Activated CD8-positive, alpha-beta memory T cell treated with anti-CD3 and anti-CD28 coated beads, Interleukin-2, amount 10 ng/mL, durations not matched to agents 7 days and 5 days (primary cell): Measurements from ENCODE around the gene CORIN. TPM values are rescaled to one million over a fixed set of nuclear protein-coding genes. Genes with fewer than 3 reads are reported as not detected.
"Not testable (repeated sequence)": the region's sequence is repeated elsewhere in the genome, so short reads cannot be mapped to it uniquely, and the experiment has no call there.

Source experiments
- ATAC-seq: fragments of 150-1000 bp; cut with Tn5 transposase; one replicate; pipeline ENCODE4 v1.10.0; 2021; ENCODE audit warnings: moderate library complexity
- CTCF ChIA-PET: fragments of 350-600 bp; sonication (Branson Sonifier 250); formaldehyde crosslinking; loops from one replicate; lab custom pipeline; 2021; ENCODE audit warnings: antibody characterized with exemption; lab: Charles Lee
- DNase-seq: peaks from one replicate; pipeline ENCODE4 v3.0.0-alpha.2; 2020
- H3K27ac Mint-ChIP-seq: one replicate; pipeline ENCODE4 v1.8.0; 2021; ENCODE audit warnings: mild to moderate bottlenecking, mixed read lengths
- H3K27me3 Mint-ChIP-seq: one replicate; pipeline ENCODE4 v1.8.0; 2021; ENCODE audit warnings: mixed read lengths
- H3K36me3 Mint-ChIP-seq: one replicate; pipeline ENCODE4 v1.8.0; 2021; ENCODE audit warnings: mild to moderate bottlenecking, mixed read lengths
- H3K4me1 Mint-ChIP-seq: one replicate; pipeline ENCODE4 v1.8.0; 2021; ENCODE audit warnings: mixed read lengths
- H3K4me3 Mint-ChIP-seq: one replicate; pipeline ENCODE4 v1.8.0; 2021; ENCODE audit warnings: mild to moderate bottlenecking, moderate library complexity, mixed read lengths
- H3K9me3 Mint-ChIP-seq: one replicate; pipeline ENCODE4 v1.8.0; 2022; ENCODE audit warnings: low read depth, mixed read lengths
- total RNA-seq, 2 experiments: library from RNA; stranded (reverse); gene quantifications; one replicate each; pipeline ENCODE4 v1.2.3, GENCODE V29; 2021

CORIN gene
- total RNA-seq, 2 experiments from 2014 or later, result not detected

DNA sequence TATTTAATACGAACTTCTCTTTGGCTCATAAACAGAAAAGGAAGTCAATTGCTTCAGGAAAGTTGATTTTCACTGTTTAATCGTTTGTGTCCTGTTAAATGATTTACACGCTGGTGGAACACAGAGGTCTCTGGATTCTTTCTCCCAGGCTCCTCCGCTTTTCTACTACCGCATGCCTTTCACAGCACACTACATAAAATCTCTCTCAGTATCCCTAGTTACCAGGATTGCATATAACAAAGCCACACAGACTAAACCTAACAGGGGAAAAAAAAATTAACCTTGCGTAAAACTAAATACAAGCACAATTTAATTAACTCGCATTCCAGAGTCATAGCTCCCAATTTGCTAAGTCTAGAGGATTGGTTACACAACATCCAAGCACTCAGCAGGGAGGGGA lies 133.9 kb downstream of the CORIN start:
- Mint-ChIP-seq H3K36me3 (no peaks in the 10 kb centered on the region), H3K4me1 (no peaks in the 10 kb centered on the region), H3K4me3 (no peak overlapping the region), H3K27me3 (peaks cover 38% of the 10 kb centered on the region), H3K27ac (no peak overlapping the region), H3K9me3 (no peaks in the 10 kb centered on the region)
- ATAC-seq (no peak), DNase-seq (no peak)
- CTCF ChIA-PET, result interaction anchor here (1.6 to 3.0 kb wide), 3 partner anchors 133 to 230 kb away, joined by 4 to 12 read pairs (median 4); partner anchors contain the start of gene CORIN

DNA sequence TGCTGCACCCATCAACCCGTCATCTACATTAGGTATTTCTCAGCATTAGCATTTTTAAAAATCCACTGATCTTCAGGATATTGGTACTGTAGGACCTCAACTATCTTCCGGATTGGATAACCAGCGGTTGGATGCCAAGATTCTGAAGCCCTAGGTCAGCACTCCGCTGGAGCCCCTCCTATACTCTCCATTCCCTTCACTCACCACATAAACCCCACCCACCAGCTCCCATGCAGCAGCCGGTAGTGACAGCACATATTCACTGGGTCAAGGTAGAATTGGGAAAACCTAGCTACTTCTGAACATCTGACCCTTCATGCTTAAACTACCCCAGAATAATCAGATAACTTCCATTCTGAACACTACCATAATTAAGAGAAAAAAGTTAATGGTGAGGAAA lies 134.9 kb downstream of the CORIN start:
- Mint-ChIP-seq H3K4me1 (no peaks in the 10 kb centered on the region), H3K27me3 (peaks cover 34% of the 10 kb centered on the region), H3K4me3 (no peak overlapping the region), H3K36me3 (no peaks in the 10 kb centered on the region), H3K9me3 (no peaks in the 10 kb centered on the region), H3K27ac (no peak overlapping the region)
- no peak for ATAC-seq
- CTCF ChIA-PET, result interaction anchor here (2.0 kb wide), 1 partner anchor 136 kb away, joined by 4 read pairs; no protein-coding TSS in a partner anchor
- DNase-seq, result no peak

DNA sequence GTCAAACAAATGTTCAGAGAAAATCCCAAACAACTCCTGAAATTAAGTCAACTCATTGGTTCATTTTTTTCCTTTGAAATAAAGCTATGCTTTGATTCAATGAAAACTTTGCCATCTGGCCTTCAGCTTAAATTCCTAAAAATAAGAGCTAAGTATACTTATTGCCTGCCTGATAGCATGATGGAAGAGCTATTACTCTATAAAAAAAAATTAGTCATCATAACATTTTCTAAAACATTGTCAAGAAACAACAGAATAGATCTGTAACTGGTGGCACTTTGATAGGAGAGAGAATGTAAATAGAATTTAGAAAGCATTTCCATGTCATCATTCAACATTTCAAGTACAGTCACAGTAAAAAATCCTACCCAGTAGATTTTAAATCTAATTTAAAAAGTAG lies 136.6 kb downstream of the CORIN start:
- CTCF ChIA-PET, result interaction anchor here (1.6 to 1.8 kb wide), 2 partner anchors 14 to 137 kb away, joined by 3 to 4 read pairs; partner anchors contain the start of gene CORIN
- no peaks in the 10 kb centered on the region for H3K4me1 Mint-ChIP-seq

DNA sequence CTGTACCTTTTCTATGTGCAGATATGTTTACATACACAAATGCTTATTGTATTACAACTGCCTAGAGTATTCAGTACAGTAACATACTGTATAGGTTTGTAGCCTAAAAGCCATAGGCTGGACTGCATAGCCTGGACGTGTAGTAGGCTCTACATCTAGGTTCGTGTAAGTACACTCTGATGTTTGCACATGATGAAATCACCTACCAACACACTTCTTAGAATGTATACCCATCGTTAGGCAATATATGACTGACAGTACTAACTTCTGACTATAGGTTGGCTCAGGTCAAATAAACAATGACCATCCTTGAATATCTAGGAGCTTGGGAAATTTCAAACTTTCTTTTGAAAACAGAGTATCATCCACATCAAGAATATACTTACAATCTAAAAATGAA lies 139.0 kb downstream of the CORIN start:
- Mint-ChIP-seq H3K4me1 (no peaks in the 10 kb centered on the region), H3K4me3 (no peak overlapping the region)

More for the DNA sequence above, 136.6 kb downstream of the CORIN start:
- Mint-ChIP-seq H3K27me3 (peaks cover 39% of the 10 kb centered on the region), H3K36me3 (no peaks in the 10 kb centered on the region), H3K9me3 (no peaks in the 10 kb centered on the region), H3K27ac (no peak overlapping the region), H3K4me3 (no peak overlapping the region)
- ATAC-seq, result no peak
- DNase-seq, result no peak

DNA sequence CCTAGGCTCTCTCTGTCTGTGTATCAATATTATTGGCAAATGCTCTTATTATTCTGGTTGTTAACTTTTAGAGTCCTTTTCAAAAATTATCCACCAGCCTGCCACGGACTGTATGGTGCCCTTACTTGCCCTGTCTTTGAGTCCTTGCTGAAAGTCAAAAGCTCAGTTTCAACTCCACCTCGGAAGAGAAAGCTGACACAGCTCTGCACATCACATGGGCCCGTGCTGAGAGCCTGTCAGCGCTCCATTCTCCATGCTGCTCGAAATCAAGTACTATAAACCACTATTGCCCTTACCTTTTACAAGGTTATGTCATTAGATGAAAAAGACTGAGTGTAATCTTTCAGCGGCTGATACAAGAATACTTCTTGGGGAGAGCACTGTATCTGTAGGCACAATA lies 141.0 kb downstream of the CORIN start:
- Mint-ChIP-seq H3K27me3 (peaks cover 50% of the 10 kb centered on the region), H3K4me1 (no peaks in the 10 kb centered on the region), H3K27ac (no peak overlapping the region), H3K4me3 (no peak overlapping the region), H3K36me3 (no peaks in the 10 kb centered on the region), H3K9me3 (no peaks in the 10 kb centered on the region)
- CTCF ChIA-PET, result interaction anchor here (1.3 kb wide), 1 partner anchor 10 kb away, joined by 3 read pairs; no protein-coding TSS in a partner anchor
- ATAC-seq (no peak), DNase-seq (no peak)

More for the DNA sequence above, 139.0 kb downstream of the CORIN start:
- Mint-ChIP-seq H3K27me3 (peaks cover 42% of the 10 kb centered on the region), H3K9me3 (no peaks in the 10 kb centered on the region), H3K27ac (no peak overlapping the region), H3K36me3 (no peaks in the 10 kb centered on the region)
- CTCF ChIA-PET, result interaction anchor here (1.1 kb wide), 1 partner anchor 10 kb away, joined by 3 read pairs; no protein-coding TSS in a partner anchor
- ATAC-seq (no peak), DNase-seq (no peak)

DNA sequence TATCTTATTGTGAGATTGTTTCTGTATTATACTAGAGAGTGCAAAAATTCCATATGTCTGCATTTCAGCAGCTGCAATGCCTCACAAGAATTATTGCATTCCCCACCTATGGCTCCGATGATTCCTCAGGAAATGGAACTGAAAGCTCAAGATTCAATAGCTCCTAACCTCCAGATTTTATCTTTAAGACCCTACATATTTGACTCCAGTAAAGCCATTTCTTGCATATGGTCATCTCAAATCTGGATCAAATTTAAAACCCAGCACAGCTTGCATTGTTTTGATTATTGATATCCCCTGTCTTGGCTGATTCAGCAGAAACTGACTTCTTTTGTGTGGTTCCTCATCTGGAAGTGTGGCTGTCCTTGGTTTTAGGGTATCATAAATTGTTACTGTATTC lies 142.6 kb downstream of the CORIN start:
- no peak for DNase-seq
- no peaks in the 10 kb centered on the region for H3K36me3 Mint-ChIP-seq
- no peak overlapping the region for H3K27ac Mint-ChIP-seq
- peaks cover 41% of the 10 kb centered on the region for H3K27me3 Mint-ChIP-seq
- ATAC-seq, result no peak
- H3K9me3 Mint-ChIP-seq, result no peaks in the 10 kb centered on the region
- H3K4me1 Mint-ChIP-seq, result no peaks in the 10 kb centered on the region
- CTCF ChIA-PET, result no interaction called here
- H3K4me3 Mint-ChIP-seq, result no peak overlapping the region

DNA sequence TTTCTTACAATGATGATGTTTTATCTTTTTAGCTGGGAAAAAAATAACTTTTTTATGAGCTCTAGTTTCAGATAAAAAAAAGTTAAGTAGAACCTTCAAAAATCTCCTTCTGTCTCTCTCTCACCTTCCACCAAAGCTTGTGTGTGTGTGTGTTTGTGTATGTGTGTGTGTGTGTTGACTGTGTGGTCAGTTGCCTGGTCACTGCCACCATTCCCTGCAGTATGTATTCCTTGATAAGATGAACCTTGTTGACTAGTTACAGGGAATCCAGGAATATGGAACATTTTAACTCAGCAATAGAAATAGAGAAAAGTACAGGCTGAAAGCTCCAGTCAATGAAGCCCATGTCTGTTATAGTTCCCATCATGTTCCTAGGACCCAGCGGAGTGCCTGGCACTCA lies 143.5 kb downstream of the CORIN start:
- no peaks in the 10 kb centered on the region for H3K9me3 Mint-ChIP-seq
- peaks cover 32% of the 10 kb centered on the region for H3K27me3 Mint-ChIP-seq
- no peak overlapping the region for H3K27ac Mint-ChIP-seq
- DNase-seq (no peak), ATAC-seq (no peak)
- H3K36me3 Mint-ChIP-seq, result no peaks in the 10 kb centered on the region
- CTCF ChIA-PET, result no interaction called here
- H3K4me3 Mint-ChIP-seq, result no peak overlapping the region
- no peaks in the 10 kb centered on the region for H3K4me1 Mint-ChIP-seq

DNA sequence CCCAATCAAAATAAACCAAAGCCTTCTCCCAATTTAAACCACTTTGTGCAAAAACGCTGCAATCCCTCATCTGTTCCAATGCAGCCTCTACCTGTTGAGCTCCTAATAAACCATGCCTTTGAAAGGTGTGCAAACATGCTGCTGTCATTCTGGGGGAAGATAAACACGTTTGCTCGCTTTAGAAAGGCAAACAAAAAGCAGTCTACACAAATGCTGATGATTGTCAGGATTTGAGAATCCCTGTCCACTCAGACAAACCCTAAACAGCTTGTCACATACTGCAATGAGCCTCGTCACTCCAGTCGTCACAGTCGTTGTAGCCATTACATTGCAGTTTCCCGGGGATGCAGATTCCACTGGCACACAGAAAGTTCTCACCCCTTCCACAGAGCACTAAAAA lies 145.2 kb downstream of the CORIN start:
- CTCF ChIA-PET, result interaction anchor here (1.3 to 1.6 kb wide), 2 partner anchors 144 to 241 kb away, joined by 3 to 4 read pairs; no protein-coding TSS in a partner anchor

DNA sequence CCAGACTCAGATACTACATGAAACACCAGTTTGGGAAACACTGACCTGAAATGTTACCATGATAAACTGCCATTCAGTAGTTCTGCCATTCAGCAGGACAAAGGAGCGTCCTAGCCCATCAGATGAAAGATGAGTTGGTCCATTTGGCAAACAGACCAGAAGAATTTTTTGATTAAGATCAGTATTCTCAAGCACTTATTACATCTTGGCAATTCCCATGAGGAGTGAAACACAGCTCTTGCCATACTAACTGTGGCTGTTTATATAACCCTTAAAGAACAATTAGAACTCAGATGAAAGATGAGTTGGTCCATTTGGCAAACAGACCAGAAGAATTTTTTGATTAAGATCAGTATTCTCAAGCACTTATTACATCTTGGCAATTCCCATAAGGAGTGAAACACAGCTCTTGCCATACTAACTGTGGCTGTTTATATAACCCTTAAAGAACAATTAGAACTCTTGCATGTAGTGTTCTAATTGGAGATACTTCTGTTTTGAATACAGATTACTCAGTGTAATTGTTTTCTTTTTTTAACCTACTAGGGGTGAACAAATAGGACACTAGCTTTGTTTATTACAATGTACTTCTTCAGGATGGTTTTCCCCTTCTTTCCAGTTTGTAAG lies 146.0 kb downstream of the CORIN start:
- H3K4me1 Mint-ChIP-seq, H3K36me3 Mint-ChIP-seq, H3K4me3 Mint-ChIP-seq, H3K9me3 Mint-ChIP-seq, H3K27ac Mint-ChIP-seq, DNase-seq, ATAC-seq: not testable (repeated sequence)
- CTCF ChIA-PET, result interaction anchor here (1.3 to 1.6 kb wide), 2 partner anchors 145 to 242 kb away, joined by 3 to 4 read pairs; no protein-coding TSS in a partner anchor
- H3K27me3 Mint-ChIP-seq, result peaks cover 27% of the 10 kb centered on the region

More for the DNA sequence above, 145.2 kb downstream of the CORIN start:
- Mint-ChIP-seq H3K4me3 (no peak overlapping the region), H3K27ac (no peak overlapping the region), H3K9me3 (no peaks in the 10 kb centered on the region), H3K27me3 (peaks cover 30% of the 10 kb centered on the region), H3K4me1 (no peaks in the 10 kb centered on the region), H3K36me3 (no peaks in the 10 kb centered on the region)
- no peak for DNase-seq
- ATAC-seq, result no peak

DNA sequence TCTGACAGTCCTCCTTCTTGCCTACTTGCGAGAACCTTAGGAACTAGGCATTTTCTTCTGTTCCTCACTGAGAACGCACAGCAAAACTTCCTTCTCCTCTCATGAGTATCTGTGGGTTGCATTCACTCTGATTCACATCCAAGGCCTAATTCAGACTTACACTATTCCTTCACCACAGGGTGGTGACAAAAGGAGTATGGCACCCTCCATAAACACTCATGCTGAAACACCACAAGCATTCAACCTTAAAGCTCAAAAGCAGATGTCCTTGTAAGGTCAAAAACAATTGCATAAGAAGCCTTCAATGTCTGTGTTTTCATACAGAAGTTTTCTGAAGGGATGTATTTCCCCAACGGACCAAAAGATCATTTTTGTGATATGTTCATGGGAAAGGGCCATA lies 147.3 kb downstream of the CORIN start:
- no peaks in the 10 kb centered on the region for H3K4me1 Mint-ChIP-seq
- no peaks in the 10 kb centered on the region for H3K36me3 Mint-ChIP-seq
- no peak for ATAC-seq
- H3K9me3 Mint-ChIP-seq, result no peaks in the 10 kb centered on the region
- H3K27ac Mint-ChIP-seq, result no peak overlapping the region
- CTCF ChIA-PET, result no interaction called here
- no peak for DNase-seq
- no peak overlapping the region for H3K4me3 Mint-ChIP-seq
- peaks cover 21% of the 10 kb centered on the region for H3K27me3 Mint-ChIP-seq

DNA sequence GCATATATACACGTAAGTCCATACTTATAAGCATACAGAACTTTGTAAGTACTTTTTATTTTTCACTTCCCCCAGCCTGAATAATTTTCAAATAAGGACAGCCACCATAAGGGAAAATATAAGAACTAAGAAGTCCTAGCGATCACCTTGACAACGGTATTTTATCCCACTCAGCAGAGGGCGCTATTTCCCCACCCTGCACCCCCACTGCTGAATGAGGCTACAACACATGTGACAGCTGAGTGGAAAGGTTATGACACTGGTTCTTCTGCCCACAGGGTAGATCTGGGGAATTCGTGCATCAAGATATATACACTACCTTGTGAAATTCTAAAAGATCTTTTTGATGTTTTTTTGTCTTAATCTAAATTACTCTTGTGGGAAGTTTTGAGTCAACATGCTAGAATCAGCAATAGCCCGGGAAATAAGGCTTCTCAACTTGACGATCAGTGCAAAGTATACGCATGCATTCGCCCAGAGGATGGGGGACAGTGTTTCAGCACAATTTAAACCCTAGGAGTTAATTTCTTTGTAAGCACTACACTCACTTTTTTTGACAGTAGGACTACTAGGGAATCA lies 151.5 kb downstream of the CORIN start:
- no peaks in the 10 kb centered on the region for H3K9me3 Mint-ChIP-seq
- H3K4me1 Mint-ChIP-seq, result no peaks in the 10 kb centered on the region
- peak; percentile 71 for DNase-seq
- peak; percentile 66 for ATAC-seq
- H3K27me3 Mint-ChIP-seq, result peaks cover 21% of the 10 kb centered on the region
- no peak overlapping the region for H3K4me3 Mint-ChIP-seq
- H3K36me3 Mint-ChIP-seq, result no peaks in the 10 kb centered on the region
- H3K27ac Mint-ChIP-seq, result no peak overlapping the region
- CTCF ChIA-PET, result interaction anchor here (0.9 to 3.3 kb wide), 8 partner anchors 11 to 354 kb away, joined by 3 to 12 read pairs (median 4); no protein-coding TSS in a partner anchor

DNA sequence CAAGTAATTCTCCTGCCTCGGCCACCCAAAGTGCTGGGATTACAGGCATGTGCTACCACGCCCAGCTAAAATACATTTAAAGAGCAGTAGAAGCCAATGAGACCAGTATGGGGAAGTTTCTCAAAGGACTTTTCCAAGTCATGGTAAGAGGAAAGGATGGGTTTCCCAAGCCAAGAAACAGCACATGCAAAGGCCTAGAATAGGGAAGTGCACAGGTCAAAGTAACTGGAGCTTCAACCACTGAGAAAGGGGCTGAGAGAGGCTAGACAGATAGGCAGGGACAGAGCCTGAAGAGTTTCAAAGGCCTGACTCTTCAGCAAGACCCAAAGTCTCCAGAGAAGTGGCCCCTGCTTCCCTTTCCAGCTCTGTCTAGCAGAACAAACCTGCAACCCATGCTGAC lies 162.1 kb downstream of the CORIN start:
- H3K4me1 Mint-ChIP-seq, result no peaks in the 10 kb centered on the region
- no peaks in the 10 kb centered on the region for H3K9me3 Mint-ChIP-seq
- ATAC-seq, result no peak
- DNase-seq, result no peak
- CTCF ChIA-PET, result interaction anchor here (1.7 kb wide), 1 partner anchor 12 kb away, joined by 4 read pairs; no protein-coding TSS in a partner anchor
- H3K27me3 Mint-ChIP-seq, result peaks cover 24% of the 10 kb centered on the region
- H3K36me3 Mint-ChIP-seq, result no peaks in the 10 kb centered on the region
- H3K4me3 Mint-ChIP-seq, result no peak overlapping the region
- no peak overlapping the region for H3K27ac Mint-ChIP-seq

DNA sequence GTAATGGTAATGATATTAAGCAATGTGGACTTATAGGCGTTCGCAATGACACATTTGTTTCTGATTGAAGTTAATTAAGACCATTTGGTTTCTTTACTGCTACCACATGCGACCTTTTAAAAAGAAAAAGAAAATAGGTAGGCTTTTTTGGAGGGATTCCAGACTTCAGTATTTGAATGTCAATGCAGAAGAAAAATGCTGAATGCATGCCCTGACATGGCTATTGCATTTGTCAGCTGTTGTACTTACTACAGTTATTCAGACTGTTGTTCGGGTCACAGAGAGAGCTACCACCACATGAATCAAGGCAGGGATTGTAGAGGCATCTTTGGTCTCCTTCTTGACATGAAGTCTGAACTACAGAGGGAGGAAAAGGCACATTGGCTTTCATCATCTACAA lies 163.7 kb downstream of the CORIN start:
- Mint-ChIP-seq H3K4me3 (no peak overlapping the region), H3K27ac (no peak overlapping the region), H3K4me1 (no peaks in the 10 kb centered on the region), H3K27me3 (peaks cover 21% of the 10 kb centered on the region), H3K9me3 (no peaks in the 10 kb centered on the region), H3K36me3 (no peaks in the 10 kb centered on the region)
- no peak for DNase-seq
- CTCF ChIA-PET, result no interaction called here
- no peak for ATAC-seq

DNA sequence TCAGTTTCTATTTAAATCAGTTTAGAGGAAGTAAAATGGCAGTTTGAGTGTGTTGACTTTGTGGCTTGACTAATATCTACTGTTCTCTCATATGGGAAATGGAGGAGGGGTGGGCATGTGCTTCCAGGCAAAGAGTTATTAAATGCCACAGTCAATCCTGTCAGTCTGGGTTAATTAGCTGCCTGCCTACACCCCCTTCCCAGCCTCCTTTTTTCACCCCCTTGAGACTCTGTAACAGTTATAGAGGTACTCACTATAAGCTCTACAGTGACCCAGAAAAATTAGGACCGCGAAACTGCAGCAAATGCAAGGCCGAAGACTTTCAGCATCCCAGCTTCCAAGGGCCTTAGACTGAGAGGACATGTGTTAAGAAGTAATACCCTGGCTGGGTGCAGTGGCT lies 165.2 kb downstream of the CORIN start:
- Mint-ChIP-seq H3K9me3 (no peaks in the 10 kb centered on the region), H3K27me3 (peaks cover 22% of the 10 kb centered on the region), H3K4me1 (peaks cover 2% of the 10 kb centered on the region), H3K27ac (no peak overlapping the region), H3K4me3 (no peak overlapping the region), H3K36me3 (no peaks in the 10 kb centered on the region)
- ATAC-seq, result no peak
- CTCF ChIA-PET, result interaction anchor here (1.0 kb wide), 1 partner anchor 261 kb away, joined by 3 read pairs; no protein-coding TSS in a partner anchor
- no peak for DNase-seq
